Neural progenitor cell (in vitro differentiated cells): ENCODE measurements around the gene BRINP1. TPM values are rescaled to one million over a fixed set of nuclear protein-coding genes. Genes with fewer than 3 reads are reported as not detected.

Source experiments
- DNase-seq: peaks from one replicate; pipeline ENCODE4 v3.0.0-alpha.2; 2016; ENCODE audit warnings: low spot score
- H2AFZ ChIP-seq: fragments of 200-600 bp; sonication (generic); replicated peaks from 2 replicates; pipeline ENCODE4 v1.6.1; 2016; ENCODE audit warnings: antibody characterized with exemption
- H3F3A ChIP-seq: fragments of 200-600 bp; sonication (generic); 2 replicates; pipeline ENCODE4 v1.6.1; 2016; ENCODE audit warnings: antibody characterized with exemption, low read depth
- H3K27ac ChIP-seq: fragments of 200-600 bp; sonication (generic); 2 replicates; pipeline ENCODE4 v1.5.1; 2016; ENCODE audit warnings: mild to moderate bottlenecking
- H3K27me3 ChIP-seq: fragments of 200-600 bp; sonication (generic); 2 replicates; pipeline ENCODE4 v1.6.1; 2016; ENCODE audit warnings: mild to moderate bottlenecking, moderate library complexity
- H3K36me3 ChIP-seq: fragments of 200-600 bp; sonication (generic); 2 replicates; pipeline ENCODE4 v1.5.1; 2016
- H3K4me1 ChIP-seq: fragments of 200-600 bp; sonication (generic); 2 replicates; pipeline ENCODE4 v1.6.1; 2016; ENCODE audit warnings: mixed run types
- H3K4me2 ChIP-seq: fragments of 200-600 bp; sonication (generic); 2 replicates; pipeline ENCODE4 v1.6.1; 2016
- H3K4me3 ChIP-seq: fragments of 200-600 bp; sonication (generic); 2 replicates; pipeline ENCODE4 v1.5.1; 2016
- H3K79me2 ChIP-seq: fragments of 200-600 bp; sonication (generic); 2 replicates; pipeline ENCODE4 v1.6.1; 2016; ENCODE audit warnings: low read depth
- H3K9ac ChIP-seq: fragments of 200-600 bp; sonication (generic); 2 replicates; pipeline ENCODE4 v1.6.1; 2016
- H3K9me3 ChIP-seq: fragments of 200-600 bp; sonication (generic); 2 replicates; pipeline ENCODE4 v1.5.1; 2016; ENCODE audit warnings: low read depth
- H4K20me1 ChIP-seq: fragments of 200-600 bp; sonication (generic); 2 replicates; pipeline ENCODE4 v1.6.1; 2016; ENCODE audit warnings: low read depth
- H3K27ac Mint-ChIP-seq: 3 replicates; pipeline ENCODE4 v1.8.0; 2021; ENCODE audit warnings: mixed read lengths
- H3K27me3 Mint-ChIP-seq: 2 replicates; pipeline ENCODE4 v1.8.0; 2022; ENCODE audit warnings: low read depth, mild to moderate bottlenecking, inconsistent platforms, moderate library complexity, mixed read lengths; ENCODE audit not compliant: insufficient read depth
- H3K36me3 Mint-ChIP-seq: 3 replicates; pipeline ENCODE4 v1.8.0; 2021; ENCODE audit warnings: mixed read lengths
- H3K4me1 Mint-ChIP-seq: 3 replicates; pipeline ENCODE4 v1.8.0; 2021; ENCODE audit warnings: mixed read lengths
- H3K4me3 Mint-ChIP-seq: 3 replicates; pipeline ENCODE4 v1.8.0; 2021; ENCODE audit warnings: mild to moderate bottlenecking, moderate library complexity, mixed read lengths
- H3K9me3 Mint-ChIP-seq: 3 replicates; pipeline ENCODE4 v1.8.0; 2020; ENCODE audit warnings: mixed read lengths
- EZH2 ChIP-seq: fragments of 200-600 bp; sonication (generic); IDR thresholded peaks from 2 replicates; pipeline ENCODE4 v1.6.1; 2017; ENCODE audit warnings: antibody characterized with exemption, mild to moderate bottlenecking, moderate library complexity
- EZH2phosphoT487 ChIP-seq: fragments of 200-600 bp; sonication (generic); IDR thresholded peaks from 2 replicates; pipeline ENCODE4 v1.6.1; 2017; ENCODE audit warnings: antibody characterized with exemption
- total RNA-seq: library from RNA; depleted of rRNA; stranded (reverse); fragments of >200 nt; gene quantifications from 2 replicates; pipeline ENCODE4 v1.2.3, GENCODE V29; 2015; ENCODE audit warnings: low replicate concordance
- TF ChIP-seq, protein P1 (sequence below): fragments of 200-600 bp; sonication (generic); IDR thresholded peaks from 2 replicates; pipeline ENCODE4 v1.5.1; 2017; ENCODE audit warnings: antibody characterized with exemption, mild to moderate bottlenecking

BRINP1 gene
- total RNA-seq, 1 donor from 2014 or later, result 0.62 TPM

DNA sequence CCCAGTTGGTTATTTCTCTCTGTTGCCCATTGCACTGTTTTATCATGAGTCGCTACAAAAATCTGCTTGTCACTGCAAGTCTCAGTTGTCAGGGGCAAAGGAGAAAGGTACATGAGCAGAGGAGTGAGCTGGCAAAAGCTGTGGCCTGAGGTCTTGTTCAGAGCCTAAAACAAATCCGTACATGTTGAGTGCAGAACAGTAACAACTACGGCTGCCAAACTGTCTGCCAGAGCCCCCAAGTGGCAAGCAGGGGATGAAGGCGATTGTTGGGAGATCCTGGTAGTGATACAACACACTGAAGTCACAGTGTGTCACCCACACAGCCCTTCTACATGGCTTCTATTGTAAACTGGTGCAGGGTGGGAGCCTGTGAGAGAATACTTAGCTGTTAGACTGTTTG, 50.9 kb downstream of the BRINP1 start:
- no peak overlapping the region for H3K9ac ChIP-seq
- H3K9me3 Mint-ChIP-seq, result no peaks in the 10 kb centered on the region
- no peaks in the 10 kb centered on the region for H4K20me1 ChIP-seq
- no peaks in the 10 kb centered on the region for H3K36me3 Mint-ChIP-seq
- no peaks in the 10 kb centered on the region for H3K36me3 ChIP-seq
- H3K4me2 ChIP-seq, result no peak overlapping the region
- no peak overlapping the region for H3K27ac Mint-ChIP-seq
- peaks cover 6% of the 10 kb centered on the region for H3K4me1 Mint-ChIP-seq
- TF ChIP-seq EZH2, result no peak
- TF ChIP-seq, protein P1, sequence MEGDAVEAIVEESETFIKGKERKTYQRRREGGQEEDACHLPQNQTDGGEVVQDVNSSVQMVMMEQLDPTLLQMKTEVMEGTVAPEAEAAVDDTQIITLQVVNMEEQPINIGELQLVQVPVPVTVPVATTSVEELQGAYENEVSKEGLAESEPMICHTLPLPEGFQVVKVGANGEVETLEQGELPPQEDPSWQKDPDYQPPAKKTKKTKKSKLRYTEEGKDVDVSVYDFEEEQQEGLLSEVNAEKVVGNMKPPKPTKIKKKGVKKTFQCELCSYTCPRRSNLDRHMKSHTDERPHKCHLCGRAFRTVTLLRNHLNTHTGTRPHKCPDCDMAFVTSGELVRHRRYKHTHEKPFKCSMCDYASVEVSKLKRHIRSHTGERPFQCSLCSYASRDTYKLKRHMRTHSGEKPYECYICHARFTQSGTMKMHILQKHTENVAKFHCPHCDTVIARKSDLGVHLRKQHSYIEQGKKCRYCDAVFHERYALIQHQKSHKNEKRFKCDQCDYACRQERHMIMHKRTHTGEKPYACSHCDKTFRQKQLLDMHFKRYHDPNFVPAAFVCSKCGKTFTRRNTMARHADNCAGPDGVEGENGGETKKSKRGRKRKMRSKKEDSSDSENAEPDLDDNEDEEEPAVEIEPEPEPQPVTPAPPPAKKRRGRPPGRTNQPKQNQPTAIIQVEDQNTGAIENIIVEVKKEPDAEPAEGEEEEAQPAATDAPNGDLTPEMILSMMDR, result peak; percentile 36
- no peaks in the 10 kb centered on the region for H3K27me3 Mint-ChIP-seq
- H3K9me3 ChIP-seq, result no peaks in the 10 kb centered on the region
- peak; percentile 26 for DNase-seq
- H3K27me3 ChIP-seq, result no peaks in the 10 kb centered on the region
- H2AFZ ChIP-seq, result peak overlapping the region; percentile 54
- no peaks in the 10 kb centered on the region for H3K79me2 ChIP-seq
- no peak overlapping the region for H3K4me3 ChIP-seq
- no peak overlapping the region for H3K4me3 Mint-ChIP-seq
- H3K4me1 ChIP-seq, result no peaks in the 10 kb centered on the region
- H3F3A ChIP-seq, result no peaks in the 10 kb centered on the region
- H3K27ac ChIP-seq, result no peak overlapping the region

DNA sequence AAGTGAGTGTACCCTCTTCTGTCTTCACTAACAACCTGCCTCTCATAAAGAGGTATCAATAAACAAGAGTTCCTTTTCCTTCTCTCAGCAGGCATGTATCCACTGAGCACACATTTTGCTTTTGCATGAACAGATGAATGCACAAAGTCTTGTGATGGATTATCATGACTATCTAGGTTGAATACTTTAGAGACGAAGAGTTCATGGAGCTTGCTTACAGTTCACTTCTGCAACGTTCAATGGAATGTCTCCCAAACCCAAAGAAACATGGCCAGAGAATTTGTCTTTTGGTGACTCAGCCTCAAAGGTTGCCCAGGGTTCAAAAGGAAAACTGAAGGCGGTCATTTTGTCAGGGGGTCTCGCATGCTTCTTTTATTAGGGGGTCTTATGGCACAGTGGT, 55.4 kb downstream of the BRINP1 start:
- Mint-ChIP-seq H3K27me3 (no peaks in the 10 kb centered on the region), H3K9me3 (no peaks in the 10 kb centered on the region), H3K27ac (no peak overlapping the region), H3K36me3 (no peaks in the 10 kb centered on the region), H3K4me1 (no peaks in the 10 kb centered on the region), H3K4me3 (no peak overlapping the region)
- Histone ChIP-seq H2AFZ (no peak overlapping the region), H3K9me3 (no peaks in the 10 kb centered on the region), H3K79me2 (no peaks in the 10 kb centered on the region), H4K20me1 (no peaks in the 10 kb centered on the region), H3F3A (no peaks in the 10 kb centered on the region), H3K27ac (no peak overlapping the region), H3K4me1 (no peaks in the 10 kb centered on the region), H3K36me3 (no peaks in the 10 kb centered on the region), H3K9ac (no peak overlapping the region), H3K4me3 (no peak overlapping the region), H3K4me2 (no peak overlapping the region), H3K27me3 (no peaks in the 10 kb centered on the region)
- TF ChIP-seq, protein P1, result no peak
- TF ChIP-seq EZH2, result no peak
- TF ChIP-seq EZH2phosphoT487, result no peak
- no peak for DNase-seq

DNA sequence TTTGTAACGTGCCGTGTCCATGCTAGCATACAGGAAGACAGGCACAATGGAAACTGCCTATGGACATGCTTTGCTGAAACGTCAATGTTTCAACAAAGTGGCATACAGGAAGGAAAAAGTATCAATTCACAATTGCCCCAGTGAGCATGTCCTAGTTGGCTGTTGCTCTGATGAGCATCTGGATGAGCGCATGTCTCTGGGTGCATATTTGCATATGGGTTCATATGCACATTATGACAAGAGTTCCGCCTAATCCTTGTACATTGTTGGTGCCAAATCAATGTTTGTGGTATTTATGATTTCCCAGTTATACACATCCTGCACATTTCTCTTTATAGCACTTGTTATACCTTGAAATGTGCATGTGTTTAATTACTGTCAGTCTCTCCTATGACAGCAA, 58.5 kb downstream of the BRINP1 start:
- no peak overlapping the region for H3K27ac ChIP-seq
- no peaks in the 10 kb centered on the region for H3K27me3 ChIP-seq
- no peak overlapping the region for H3K27ac Mint-ChIP-seq
- H3K4me1 Mint-ChIP-seq, result no peaks in the 10 kb centered on the region
- no peaks in the 10 kb centered on the region for H4K20me1 ChIP-seq
- H3K27me3 Mint-ChIP-seq, result peaks cover 2% of the 10 kb centered on the region
- no peak overlapping the region for H2AFZ ChIP-seq
- TF ChIP-seq EZH2phosphoT487, result no peak
- TF ChIP-seq EZH2, result no peak
- TF ChIP-seq, protein P1, result no peak
- H3K4me1 ChIP-seq, result no peaks in the 10 kb centered on the region
- H3K4me2 ChIP-seq, result no peak overlapping the region
- H3K9ac ChIP-seq, result no peak overlapping the region
- H3K36me3 ChIP-seq, result no peaks in the 10 kb centered on the region
- H3F3A ChIP-seq, result no peaks in the 10 kb centered on the region
- H3K36me3 Mint-ChIP-seq, result no peaks in the 10 kb centered on the region
- H3K4me3 ChIP-seq, result no peak overlapping the region
- no peaks in the 10 kb centered on the region for H3K9me3 ChIP-seq
- H3K79me2 ChIP-seq, result no peaks in the 10 kb centered on the region
- no peak overlapping the region for H3K4me3 Mint-ChIP-seq
- DNase-seq, result no peak
- no peaks in the 10 kb centered on the region for H3K9me3 Mint-ChIP-seq
